Superior temporal gyrus (tissue), 1 donor: ENCODE results near the gene CMTM8.

ENCODE experiments used
- DNase-seq: peaks from one replicate; pipeline ENCODE4 v3.0.0-alpha.2; 2016; ENCODE audit errors: extremely low spot score

CMTM8 gene

GRCh38 chr3:32306072-32306471 lies 67.6 kb downstream of the CMTM8 start:
- DNase-seq, result no peak

GRCh38 chr3:32307591-32307990 lies 69.1 kb downstream of the CMTM8 start:
- no peak for DNase-seq

GRCh38 chr3:32308378-32308777 lies 69.9 kb downstream of the CMTM8 start:
- DNase-seq, result no peak

- DNase-seq, result no peak
Measured at GRCh38 chr3:32309654-32310242, 71.3 kb downstream of the CMTM8 start.

GRCh38 chr3:32310336-32310735 lies 71.9 kb downstream of the CMTM8 start:
- DNase-seq, result no peak

GRCh38 chr3:32310918-32311839 lies 72.7 kb downstream of the CMTM8 start:
- DNase-seq, result peak; percentile 82

GRCh38 chr3:32312251-32312650 lies 73.8 kb downstream of the CMTM8 start:
- no peak for DNase-seq

GRCh38 chr3:32313169-32313568 lies 74.7 kb downstream of the CMTM8 start:
- no peak for DNase-seq

GRCh38 chr3:32313723-32314473 lies 75.4 kb downstream of the CMTM8 start:
- DNase-seq, result peak; percentile 33

- no peak for DNase-seq
Measured at GRCh38 chr3:32315441-32315840, 77.0 kb downstream of the CMTM8 start.

GRCh38 chr3:32316319-32316718 lies 77.8 kb downstream of the CMTM8 start:
- DNase-seq, result no peak

GRCh38 chr3:32316976-32317375 lies 78.5 kb downstream of the CMTM8 start:
- no peak for DNase-seq

GRCh38 chr3:32319607-32320006 lies 81.1 kb downstream of the CMTM8 start:
- no peak for DNase-seq

- no peak for DNase-seq
Measured at GRCh38 chr3:32320080-32320479, 81.6 kb downstream of the CMTM8 start.

GRCh38 chr3:32321095-32321790 lies 82.8 kb downstream of the CMTM8 start:
- DNase-seq, result no peak

GRCh38 chr3:32322311-32322710 lies 83.8 kb downstream of the CMTM8 start:
- no peak for DNase-seq

- DNase-seq, result no peak
Measured at GRCh38 chr3:32323604-32324003, 85.1 kb downstream of the CMTM8 start.

- DNase-seq, result no peak
Measured at GRCh38 chr3:32325201-32325600, 86.7 kb downstream of the CMTM8 start.

- no peak for DNase-seq
Measured at GRCh38 chr3:32325927-32326326, 87.4 kb downstream of the CMTM8 start.

- DNase-seq, result no peak
Measured at GRCh38 chr3:32326795-32327194, 88.3 kb downstream of the CMTM8 start.

GRCh38 chr3:32334675-32335074 lies 96.2 kb downstream of the CMTM8 start:
- no peak for DNase-seq
